OCI-LY7 (cell line): Measurements from ENCODE around the gene SIRT3. TPM values are rescaled to one million over a fixed set of nuclear protein-coding genes. Genes with fewer than 3 reads are reported as not detected.

Source experiments
- BruUV-seq: library from RNA; stranded (reverse); fragments of 400-500 nt; replicated peaks from 2 replicates; lab custom pipeline; 2021; lab: Mats Ljungman, UMichigan
- CTCF ChIA-PET: fragments of 300-600 bp; sonication (Branson Sonifier 250); formaldehyde crosslinking; loops from one replicate; lab custom pipeline; 2022; ENCODE audit warnings: antibody characterized with exemption; ENCODE audit not compliant: unreplicated experiment; lab: Charles Lee
- POLR2A ChIA-PET: fragments of 300-600 bp; sonication (Branson Sonifier 250); formaldehyde crosslinking; loops from one replicate; lab custom pipeline; 2022; ENCODE audit warnings: antibody characterized with exemption; lab: Charles Lee
- DNase-seq: peaks from one replicate; pipeline ENCODE4 v3.0.0-alpha.2; 2015; ENCODE audit warnings: low spot score
- H2AFZ ChIP-seq: fragments of 200-600 bp; sonication (generic), shearing (Covaris generic); 2 replicates; pipeline ENCODE4 v1.6.1; 2014; ENCODE audit warnings: mild to moderate bottlenecking, antibody characterized with exemption, low read length, moderate library complexity
- H3K27ac ChIP-seq: fragments of 200-600 bp; sonication (generic); 2 replicates; pipeline ENCODE4 v1.5.1; 2014; ENCODE audit warnings: mixed run types, low read depth, mild to moderate bottlenecking, moderate library complexity, low read length, inconsistent platforms; ENCODE audit not compliant: poor library complexity, severe bottlenecking
- H3K36me3 ChIP-seq: fragments of 200-600 bp; sonication (generic); 2 replicates; pipeline ENCODE4 v1.6.1; 2014; ENCODE audit warnings: mild to moderate bottlenecking, antibody characterized with exemption, low read length, moderate library complexity, mixed read lengths; ENCODE audit not compliant: insufficient read depth
- H3K4me1 ChIP-seq: fragments of 200-600 bp; sonication (generic); 2 replicates; pipeline ENCODE4 v1.5.1; 2014; ENCODE audit warnings: mild to moderate bottlenecking, low read length; ENCODE audit not compliant: insufficient read depth, poor library complexity, severe bottlenecking
- H3K4me2 ChIP-seq: fragments of 200-600 bp; sonication (generic); 2 replicates; pipeline ENCODE4 v1.6.1; 2014; ENCODE audit warnings: mild to moderate bottlenecking, low read length
- H3K4me3 ChIP-seq: fragments of 200-600 bp; sonication (generic); 2 replicates; pipeline ENCODE4 v1.5.1; 2014; ENCODE audit warnings: mild to moderate bottlenecking, low read depth, low read length; ENCODE audit not compliant: poor library complexity, severe bottlenecking
- H3K79me2 ChIP-seq: fragments of 200-600 bp; sonication (generic); 2 replicates; pipeline ENCODE4 v1.6.1; 2016; ENCODE audit warnings: low read depth, mild to moderate bottlenecking, low read length, moderate library complexity, mixed read lengths; ENCODE audit not compliant: insufficient read depth
- H3K9me2 ChIP-seq: fragments of 200-600 bp; sonication (generic); 2 replicates; pipeline ENCODE4 v1.6.1; 2016; ENCODE audit warnings: mild to moderate bottlenecking, low read length, mixed read lengths; ENCODE audit not compliant: insufficient read depth
- H3K9me3 ChIP-seq: fragments of 200-600 bp; sonication (generic); 2 replicates; pipeline ENCODE4 v1.6.1; 2014; ENCODE audit warnings: mild to moderate bottlenecking, mixed run types, low read length, mixed read lengths
- H4K20me1 ChIP-seq: fragments of 200-600 bp; sonication (generic); 2 replicates; pipeline ENCODE4 v1.6.1; 2014; ENCODE audit warnings: mild to moderate bottlenecking, antibody characterized with exemption, low read length, moderate library complexity, mixed read lengths; ENCODE audit not compliant: insufficient read depth
- EZH2phosphoT487 ChIP-seq: fragments of 200-600 bp; sonication (generic); IDR thresholded peaks from 2 replicates; pipeline ENCODE4 v1.6.1; 2018; ENCODE audit warnings: low read depth, borderline replicate concordance, mild to moderate bottlenecking, mixed run types, antibody characterized with exemption, low read length, moderate library complexity, mixed read lengths
- intact Hi-C: fragments of 100-400 bp; cut with micrococcal nuclease; formaldehyde crosslinking; loops from one replicate; pipeline ENCODE4 v1.10.0; 2022; ENCODE audit not compliant: unreplicated experiment
- total RNA-seq, 2 experiments: library from RNA; depleted of rRNA in 1 of 2; stranded (reverse); fragments of >200 nt in 1 of 2; shearing (Covaris generic) in 1 of 2; gene quantifications; 2 replicates each; pipeline ENCODE4 v1.2.3, GENCODE V29; 2014 to 2022
- TF ChIP-seq, protein P1 (sequence below): fragments of 200-600 bp; sonication (generic); conservative IDR thresholded peaks from 2 replicates; pipeline ENCODE4 v1.5.1; 2014; ENCODE audit warnings: mild to moderate bottlenecking, antibody characterized with exemption, low read length, moderate library complexity, mixed read lengths

SIRT3 gene
- total RNA-seq, 2 experiments from 2014 or later, result 8.5 to 21.0 TPM

DNA sequence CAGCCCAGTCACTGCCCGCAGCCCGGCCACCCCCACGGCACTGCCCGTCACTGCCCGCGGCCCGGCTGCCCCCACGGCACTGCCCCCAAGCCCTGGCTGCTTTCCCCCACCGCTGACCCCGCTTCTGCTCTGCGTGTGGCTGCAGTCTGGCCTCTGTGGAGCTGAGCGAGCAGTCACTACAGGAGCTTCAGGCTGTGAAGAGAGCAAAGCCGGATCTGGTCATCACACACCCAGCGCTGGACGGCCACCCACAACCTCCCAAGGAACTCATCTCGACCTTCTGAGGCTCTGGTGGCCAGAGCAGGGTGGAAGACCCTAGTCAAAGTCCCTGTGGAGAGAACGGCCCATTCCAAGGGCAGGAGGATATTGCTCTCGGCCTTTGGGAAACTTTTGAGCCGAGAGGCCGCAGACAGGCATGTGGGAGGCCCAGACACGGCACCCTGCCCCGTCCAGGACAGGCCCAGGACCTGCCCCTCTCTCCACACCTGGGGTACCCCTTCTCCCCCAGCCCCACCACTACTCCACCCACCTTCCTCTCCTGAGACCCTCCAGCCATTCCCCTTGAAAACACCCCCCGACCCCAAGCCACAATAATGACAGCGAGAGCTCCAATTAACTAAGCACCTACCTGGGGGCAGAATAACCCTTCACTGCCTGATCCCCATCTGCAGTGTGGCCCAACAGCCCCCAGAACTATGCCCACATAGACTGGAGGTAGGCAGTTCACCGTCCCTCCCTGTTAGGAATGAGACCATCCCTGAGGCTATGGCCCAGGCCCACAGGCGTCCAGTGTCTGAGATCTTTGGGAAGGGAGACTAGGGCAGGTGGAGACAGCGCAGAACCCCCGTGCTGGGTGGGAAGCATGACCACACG is 49.1 kb upstream of the SIRT3 start:
- no peak overlapping the region for H3K27ac ChIP-seq
- no peak overlapping the region for H3K4me2 ChIP-seq
- BruUV-seq, result no TSS peak
- no peaks in the 10 kb centered on the region for H3K36me3 ChIP-seq
- ChIA-PET POLR2A (no interaction called here), CTCF (no interaction called here)
- no peak overlapping the region for H3K4me3 ChIP-seq
- H3K4me1 ChIP-seq, result no peaks in the 10 kb centered on the region
- TF ChIP-seq, protein P1, sequence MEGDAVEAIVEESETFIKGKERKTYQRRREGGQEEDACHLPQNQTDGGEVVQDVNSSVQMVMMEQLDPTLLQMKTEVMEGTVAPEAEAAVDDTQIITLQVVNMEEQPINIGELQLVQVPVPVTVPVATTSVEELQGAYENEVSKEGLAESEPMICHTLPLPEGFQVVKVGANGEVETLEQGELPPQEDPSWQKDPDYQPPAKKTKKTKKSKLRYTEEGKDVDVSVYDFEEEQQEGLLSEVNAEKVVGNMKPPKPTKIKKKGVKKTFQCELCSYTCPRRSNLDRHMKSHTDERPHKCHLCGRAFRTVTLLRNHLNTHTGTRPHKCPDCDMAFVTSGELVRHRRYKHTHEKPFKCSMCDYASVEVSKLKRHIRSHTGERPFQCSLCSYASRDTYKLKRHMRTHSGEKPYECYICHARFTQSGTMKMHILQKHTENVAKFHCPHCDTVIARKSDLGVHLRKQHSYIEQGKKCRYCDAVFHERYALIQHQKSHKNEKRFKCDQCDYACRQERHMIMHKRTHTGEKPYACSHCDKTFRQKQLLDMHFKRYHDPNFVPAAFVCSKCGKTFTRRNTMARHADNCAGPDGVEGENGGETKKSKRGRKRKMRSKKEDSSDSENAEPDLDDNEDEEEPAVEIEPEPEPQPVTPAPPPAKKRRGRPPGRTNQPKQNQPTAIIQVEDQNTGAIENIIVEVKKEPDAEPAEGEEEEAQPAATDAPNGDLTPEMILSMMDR, result no peak
- no peak for TF ChIP-seq EZH2phosphoT487
- H3K79me2 ChIP-seq, result no peaks in the 10 kb centered on the region
- no peaks in the 10 kb centered on the region for H3K9me3 ChIP-seq
- DNase-seq, result no peak
- no peaks in the 10 kb centered on the region for H3K9me2 ChIP-seq
- no peaks in the 10 kb centered on the region for H4K20me1 ChIP-seq
- intact Hi-C loops, result no loop called here
- H2AFZ ChIP-seq, result no peak overlapping the region

DNA sequence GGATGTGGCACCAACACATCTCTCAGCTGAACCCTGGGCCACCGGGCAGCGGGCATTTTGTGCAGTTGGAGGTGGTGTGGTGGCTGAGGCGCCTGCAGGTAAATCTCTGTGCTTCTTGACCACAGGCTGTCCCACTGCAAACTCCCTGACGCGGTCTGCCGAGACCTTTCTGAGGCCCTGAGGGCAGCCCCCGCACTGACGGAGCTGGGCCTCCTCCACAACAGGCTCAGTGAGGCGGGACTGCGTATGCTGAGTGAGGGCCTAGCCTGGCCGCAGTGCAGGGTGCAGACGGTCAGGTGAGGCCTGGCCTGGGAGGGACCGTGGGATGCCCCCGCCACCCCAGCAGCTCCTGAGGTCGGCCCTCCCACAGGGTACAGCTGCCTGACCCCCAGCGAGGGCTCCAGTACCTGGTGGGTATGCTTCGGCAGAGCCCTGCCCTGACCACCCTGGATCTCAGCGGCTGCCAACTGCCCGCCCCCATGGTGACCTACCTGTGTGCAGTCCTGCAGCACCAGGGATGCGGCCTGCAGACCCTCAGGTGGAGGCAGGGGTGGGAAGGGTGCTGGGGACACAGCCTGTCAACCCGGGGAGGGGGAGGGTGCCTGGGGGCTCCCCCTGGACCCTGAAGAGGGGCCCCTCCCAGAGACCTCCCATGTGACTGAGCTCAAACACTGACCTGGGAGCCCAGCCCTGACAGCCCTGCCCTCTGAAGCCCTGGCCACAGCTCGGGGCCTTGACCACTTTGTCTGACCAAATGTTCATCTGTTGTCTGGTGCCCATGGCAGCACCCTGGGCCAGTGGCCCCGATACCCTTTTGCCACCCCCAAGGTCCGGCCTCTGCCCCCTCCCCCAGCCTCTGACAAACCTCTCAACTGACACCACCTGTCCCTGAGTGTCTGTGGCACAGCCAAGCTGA is 48.2 kb upstream of the SIRT3 start:
- ChIA-PET POLR2A (no interaction called here), CTCF (no interaction called here)
- H3K9me3 ChIP-seq, result no peaks in the 10 kb centered on the region
- no peak overlapping the region for H3K27ac ChIP-seq
- H3K4me1 ChIP-seq, result no peaks in the 10 kb centered on the region
- intact Hi-C loops, result no loop called here
- no peak overlapping the region for H3K4me2 ChIP-seq
- no peak overlapping the region for H3K4me3 ChIP-seq
- DNase-seq, result no peak
- TF ChIP-seq EZH2phosphoT487, result no peak
- TF ChIP-seq, protein P1, result no peak
- no peaks in the 10 kb centered on the region for H4K20me1 ChIP-seq
- H3K9me2 ChIP-seq, result no peaks in the 10 kb centered on the region
- H3K79me2 ChIP-seq, result no peaks in the 10 kb centered on the region
- H3K36me3 ChIP-seq, result no peaks in the 10 kb centered on the region
- BruUV-seq, result no TSS peak
- H2AFZ ChIP-seq, result no peak overlapping the region
